K562 (cell line): Measurements from ENCODE around the gene PTPRU. TPM values are rescaled to one million over a fixed set of nuclear protein-coding genes. Genes with fewer than 3 reads are reported as not detected.
A peak's percentile ranks its signal among the peaks of the same experiment; 100 is the strongest.

Experiments
- DIDO1 ChIP-seq: fragments of 450-650 bp; IDR thresholded peaks from 2 replicates; pipeline ENCODE4 v1.6.1; 2016; ENCODE audit warnings: low read depth, missing biosample characterization, missing genetic modification characterization
- ELF1 ChIP-seq: fragments of 200-800 bp; sonication (Bioruptor generic); IDR thresholded peaks from 2 replicates; pipeline ENCODE4 v1.6.1; 2016; ENCODE audit warnings: missing genetic modification characterization, missing compliant biosample characterization
- HCFC1 ChIP-seq: IDR thresholded peaks from 2 replicates; pipeline ENCODE4 v1.6.1; 2012; ENCODE audit warnings: low read depth, low read length, improper control_type of control experiment
- LCOR ChIP-seq: sonication (generic); formaldehyde crosslinking; IDR thresholded peaks from 2 replicates; pipeline ENCODE4 v1.8.0; 2022; ENCODE audit warnings: mild to moderate bottlenecking, missing genetic modification reagents
- POLR3G ChIP-seq: IDR thresholded peaks from 2 replicates; pipeline ENCODE4 v1.6.1; 2011; ENCODE audit not compliant: insufficient read length, insufficient replicate concordance; ENCODE audit errors: extremely low read depth
- RBM34 ChIP-seq: fragments of 200-400 bp; formaldehyde crosslinking; IDR thresholded peaks from 2 replicates; pipeline ENCODE4 v1.6.1; 2018; ENCODE audit warnings: low read length, borderline replicate concordance; ENCODE audit not compliant: insufficient read depth
- RNF2 ChIP-seq: sonication (generic); IDR thresholded peaks from 2 replicates; pipeline ENCODE4 v1.6.1; 2016
- SNRNP70 ChIP-seq: fragments of 200-400 bp; formaldehyde crosslinking; optimal IDR thresholded peaks from 2 replicates; pipeline ENCODE3; 2017; ENCODE audit warnings: low read depth, low read length
- TCFL5 ChIP-seq: fragments of 250-450 bp; sonication (Bioruptor Pico); conservative IDR thresholded peaks from 2 replicates; pipeline ENCODE4 v1.6.1; 2021; ENCODE audit warnings: mild to moderate bottlenecking, moderate library complexity, matching md5 sums
- ZNF197 ChIP-seq: fragments of 200-800 bp; sonication (Bioruptor generic); IDR thresholded peaks from 2 replicates; pipeline ENCODE4 v1.6.1; 2016; ENCODE audit warnings: low read depth, missing genetic modification characterization, missing compliant biosample characterization
- ZNF589 ChIP-seq: fragments of 200-800 bp; sonication (Bioruptor generic); IDR thresholded peaks from 2 replicates; pipeline ENCODE4 v1.6.1; 2016; ENCODE audit warnings: low read depth, missing genetic modification characterization, missing compliant biosample characterization
- ZNF766 ChIP-seq: fragments of 200-800 bp; sonication (Bioruptor generic); conservative IDR thresholded peaks from 2 replicates; pipeline ENCODE4 v1.6.1; 2016; ENCODE audit warnings: missing genetic modification characterization, missing compliant biosample characterization
- polyA plus RNA-seq, 8 experiments: library from polyadenylated mRNA; depleted of rRNA in 4 of 8; stranded (reverse) in 5 of 8; unstranded in 3 of 8; fragments of >200 nt; fragmentation: Nextera tagmentation in 2 of 8; fragmentation: Illumina TruSeq in 1 of 8; extraction: Ambion mirVana in 2 of 8; extraction: Trizol in 1 of 8; gene quantifications; 2 replicates each; pipeline versions ENCODE4 v1.2.1 to v1.2.3, GENCODE V29; 2011 to 2014; ENCODE audit warnings: inconsistent platforms in 1 of 8, missing spikeins in 1 of 8
- total RNA-seq, 7 experiments: library from RNA; depleted of rRNA in 6 of 7; stranded (reverse); fragments of >200 nt in 6 of 7; fragmentation: Illumina TruSeq in 2 of 7; extraction: Trizol in 2 of 7; gene quantifications; 2 replicates each; pipeline versions ENCODE4 v1.2.1 to v1.2.3, GENCODE V29; 2011 to 2021; ENCODE audit warnings: low replicate concordance in 1 of 7
- TF ChIP-seq, protein P1 (sequence below): fragments of 150-350 bp; IDR thresholded peaks from 2 replicates; pipeline ENCODE4 v1.6.1; 2014; ENCODE audit warnings: low read depth, mild to moderate bottlenecking, low read length, borderline replicate concordance
- TF ChIP-seq, protein P2 (sequence below): fragments of 250-450 bp; sonication (Bioruptor Pico); IDR thresholded peaks from 2 replicates; pipeline ENCODE4 v1.5.0; 2020; ENCODE audit warnings: mild to moderate bottlenecking
- TF ChIP-seq, protein P3 (sequence below): fragments of 250-450 bp; sonication (Bioruptor Pico); IDR thresholded peaks from 2 replicates; pipeline ENCODE4 v1.4.0; 2020
- TF ChIP-seq, protein P4 (sequence below): fragments of 450-650 bp; IDR thresholded peaks from 2 replicates; pipeline ENCODE4 v1.6.1; 2016; ENCODE audit warnings: borderline replicate concordance

PTPRU gene
- total and polyA plus RNA-seq, 9 of the 15 experiments (the other 6 are each of a cell fraction or from before 2014, with no cell fraction given): 0.01 to 2.9 (median 1.0) TPM

DNA sequence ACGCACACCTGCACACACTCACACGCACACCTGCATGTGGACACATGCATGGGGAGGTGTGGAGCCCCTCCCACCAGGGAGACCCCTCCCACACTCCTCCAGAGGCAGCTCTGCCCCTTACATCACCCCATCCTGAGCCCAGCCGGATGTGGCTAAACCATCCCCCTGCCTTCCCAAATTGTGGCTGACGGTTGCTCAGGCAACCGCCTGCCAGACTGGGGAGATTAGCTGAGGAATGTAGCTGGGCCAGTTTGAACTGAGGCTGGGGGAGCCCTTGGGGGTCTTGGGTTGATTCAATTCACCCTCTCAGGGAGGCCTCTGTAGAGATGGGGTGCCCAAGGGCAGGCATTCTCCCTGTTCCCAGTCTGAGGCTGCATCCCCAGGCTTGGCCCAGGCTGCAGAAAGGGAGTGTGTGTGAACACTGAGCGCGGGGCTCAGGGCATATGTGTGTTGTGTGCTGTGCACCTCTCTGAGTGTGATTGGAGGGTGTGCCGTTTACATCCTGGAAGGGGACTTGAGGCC is 12.9 kb downstream of the PTPRU start (continued):
- TF ChIP-seq, protein P1, sequence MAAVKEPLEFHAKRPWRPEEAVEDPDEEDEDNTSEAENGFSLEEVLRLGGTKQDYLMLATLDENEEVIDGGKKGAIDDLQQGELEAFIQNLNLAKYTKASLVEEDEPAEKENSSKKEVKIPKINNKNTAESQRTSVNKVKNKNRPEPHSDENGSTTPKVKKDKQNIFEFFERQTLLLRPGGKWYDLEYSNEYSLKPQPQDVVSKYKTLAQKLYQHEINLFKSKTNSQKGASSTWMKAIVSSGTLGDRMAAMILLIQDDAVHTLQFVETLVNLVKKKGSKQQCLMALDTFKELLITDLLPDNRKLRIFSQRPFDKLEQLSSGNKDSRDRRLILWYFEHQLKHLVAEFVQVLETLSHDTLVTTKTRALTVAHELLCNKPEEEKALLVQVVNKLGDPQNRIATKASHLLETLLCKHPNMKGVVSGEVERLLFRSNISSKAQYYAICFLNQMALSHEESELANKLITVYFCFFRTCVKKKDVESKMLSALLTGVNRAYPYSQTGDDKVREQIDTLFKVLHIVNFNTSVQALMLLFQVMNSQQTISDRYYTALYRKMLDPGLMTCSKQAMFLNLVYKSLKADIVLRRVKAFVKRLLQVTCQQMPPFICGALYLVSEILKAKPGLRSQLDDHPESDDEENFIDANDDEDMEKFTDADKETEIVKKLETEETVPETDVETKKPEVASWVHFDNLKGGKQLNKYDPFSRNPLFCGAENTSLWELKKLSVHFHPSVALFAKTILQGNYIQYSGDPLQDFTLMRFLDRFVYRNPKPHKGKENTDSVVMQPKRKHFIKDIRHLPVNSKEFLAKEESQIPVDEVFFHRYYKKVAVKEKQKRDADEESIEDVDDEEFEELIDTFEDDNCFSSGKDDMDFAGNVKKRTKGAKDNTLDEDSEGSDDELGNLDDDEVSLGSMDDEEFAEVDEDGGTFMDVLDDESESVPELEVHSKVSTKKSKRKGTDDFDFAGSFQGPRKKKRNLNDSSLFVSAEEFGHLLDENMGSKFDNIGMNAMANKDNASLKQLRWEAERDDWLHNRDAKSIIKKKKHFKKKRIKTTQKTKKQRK: no peak
- TF ChIP-seq ZNF589 (CRISPR knock-in tag) (no peak), RBM34 (no peak), POLR3G (no peak), TCFL5 (CRISPR knock-in tag) (no peak), ELF1 (tag) (no peak), ZNF766 (CRISPR knock-in tag) (no peak), LCOR (CRISPR knock-in tag) (peak; percentile 71; the same call in 1 of the 2 replicates), DIDO1 (no peak), RNF2 (peak; percentile 64; the same call in 1 of the 2 replicates), SNRNP70 (no peak), HCFC1 (no peak), ZNF197 (no peak)
- TF ChIP-seq, protein P2, sequence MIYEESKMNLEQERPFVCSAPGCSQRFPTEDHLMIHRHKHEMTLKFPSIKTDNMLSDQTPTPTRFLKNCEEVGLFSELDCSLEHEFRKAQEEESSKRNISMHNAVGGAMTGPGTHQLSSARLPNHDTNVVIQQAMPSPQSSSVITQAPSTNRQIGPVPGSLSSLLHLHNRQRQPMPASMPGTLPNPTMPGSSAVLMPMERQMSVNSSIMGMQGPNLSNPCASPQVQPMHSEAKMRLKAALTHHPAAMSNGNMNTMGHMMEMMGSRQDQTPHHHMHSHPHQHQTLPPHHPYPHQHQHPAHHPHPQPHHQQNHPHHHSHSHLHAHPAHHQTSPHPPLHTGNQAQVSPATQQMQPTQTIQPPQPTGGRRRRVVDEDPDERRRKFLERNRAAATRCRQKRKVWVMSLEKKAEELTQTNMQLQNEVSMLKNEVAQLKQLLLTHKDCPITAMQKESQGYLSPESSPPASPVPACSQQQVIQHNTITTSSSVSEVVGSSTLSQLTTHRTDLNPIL: no peak
- TF ChIP-seq, protein P3, sequence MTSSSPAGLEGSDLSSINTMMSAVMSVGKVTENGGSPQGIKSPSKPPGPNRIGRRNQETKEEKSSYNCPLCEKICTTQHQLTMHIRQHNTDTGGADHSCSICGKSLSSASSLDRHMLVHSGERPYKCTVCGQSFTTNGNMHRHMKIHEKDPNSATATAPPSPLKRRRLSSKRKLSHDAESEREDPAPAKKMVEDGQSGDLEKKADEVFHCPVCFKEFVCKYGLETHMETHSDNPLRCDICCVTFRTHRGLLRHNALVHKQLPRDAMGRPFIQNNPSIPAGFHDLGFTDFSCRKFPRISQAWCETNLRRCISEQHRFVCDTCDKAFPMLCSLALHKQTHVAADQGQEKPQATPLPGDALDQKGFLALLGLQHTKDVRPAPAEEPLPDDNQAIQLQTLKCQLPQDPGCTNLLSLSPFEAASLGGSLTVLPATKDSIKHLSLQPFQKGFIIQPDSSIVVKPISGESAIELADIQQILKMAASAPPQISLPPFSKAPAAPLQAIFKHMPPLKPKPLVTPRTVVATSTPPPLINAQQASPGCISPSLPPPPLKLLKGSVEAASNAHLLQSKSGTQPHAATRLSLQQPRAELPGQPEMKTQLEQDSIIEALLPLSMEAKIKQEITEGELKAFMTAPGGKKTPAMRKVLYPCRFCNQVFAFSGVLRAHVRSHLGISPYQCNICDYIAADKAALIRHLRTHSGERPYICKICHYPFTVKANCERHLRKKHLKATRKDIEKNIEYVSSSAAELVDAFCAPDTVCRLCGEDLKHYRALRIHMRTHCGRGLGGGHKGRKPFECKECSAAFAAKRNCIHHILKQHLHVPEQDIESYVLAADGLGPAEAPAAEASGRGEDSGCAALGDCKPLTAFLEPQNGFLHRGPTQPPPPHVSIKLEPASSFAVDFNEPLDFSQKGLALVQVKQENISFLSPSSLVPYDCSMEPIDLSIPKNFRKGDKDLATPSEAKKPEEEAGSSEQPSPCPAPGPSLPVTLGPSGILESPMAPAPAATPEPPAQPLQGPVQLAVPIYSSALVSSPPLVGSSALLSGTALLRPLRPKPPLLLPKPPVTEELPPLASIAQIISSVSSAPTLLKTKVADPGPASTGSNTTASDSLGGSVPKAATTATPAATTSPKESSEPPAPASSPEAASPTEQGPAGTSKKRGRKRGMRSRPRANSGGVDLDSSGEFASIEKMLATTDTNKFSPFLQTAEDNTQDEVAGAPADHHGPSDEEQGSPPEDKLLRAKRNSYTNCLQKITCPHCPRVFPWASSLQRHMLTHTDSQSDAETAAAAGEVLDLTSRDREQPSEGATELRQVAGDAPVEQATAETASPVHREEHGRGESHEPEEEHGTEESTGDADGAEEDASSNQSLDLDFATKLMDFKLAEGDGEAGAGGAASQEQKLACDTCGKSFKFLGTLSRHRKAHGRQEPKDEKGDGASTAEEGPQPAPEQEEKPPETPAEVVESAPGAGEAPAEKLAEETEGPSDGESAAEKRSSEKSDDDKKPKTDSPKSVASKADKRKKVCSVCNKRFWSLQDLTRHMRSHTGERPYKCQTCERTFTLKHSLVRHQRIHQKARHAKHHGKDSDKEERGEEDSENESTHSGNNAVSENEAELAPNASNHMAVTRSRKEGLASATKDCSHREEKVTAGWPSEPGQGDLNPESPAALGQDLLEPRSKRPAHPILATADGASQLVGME: no peak
- TF ChIP-seq, protein P4, sequence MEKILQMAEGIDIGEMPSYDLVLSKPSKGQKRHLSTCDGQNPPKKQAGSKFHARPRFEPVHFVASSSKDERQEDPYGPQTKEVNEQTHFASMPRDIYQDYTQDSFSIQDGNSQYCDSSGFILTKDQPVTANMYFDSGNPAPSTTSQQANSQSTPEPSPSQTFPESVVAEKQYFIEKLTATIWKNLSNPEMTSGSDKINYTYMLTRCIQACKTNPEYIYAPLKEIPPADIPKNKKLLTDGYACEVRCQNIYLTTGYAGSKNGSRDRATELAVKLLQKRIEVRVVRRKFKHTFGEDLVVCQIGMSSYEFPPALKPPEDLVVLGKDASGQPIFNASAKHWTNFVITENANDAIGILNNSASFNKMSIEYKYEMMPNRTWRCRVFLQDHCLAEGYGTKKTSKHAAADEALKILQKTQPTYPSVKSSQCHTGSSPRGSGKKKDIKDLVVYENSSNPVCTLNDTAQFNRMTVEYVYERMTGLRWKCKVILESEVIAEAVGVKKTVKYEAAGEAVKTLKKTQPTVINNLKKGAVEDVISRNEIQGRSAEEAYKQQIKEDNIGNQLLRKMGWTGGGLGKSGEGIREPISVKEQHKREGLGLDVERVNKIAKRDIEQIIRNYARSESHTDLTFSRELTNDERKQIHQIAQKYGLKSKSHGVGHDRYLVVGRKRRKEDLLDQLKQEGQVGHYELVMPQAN: no peak
